HUDEP-2 (cell line): ENCODE measurements around the gene FARS2.

Experiments
- DNase-seq, 76 experiments: peaks; one replicate each; lab custom pipeline; 2025; ENCODE audit not compliant: unreplicated experiment in 76 of 76; lab: John Stamatoyannopoulos, UW

FARS2 gene

GRCh38 chr6:5492356-5492755 is 231.0 kb downstream of the FARS2 start:
- DNase-seq: no peak

GRCh38 chr6:5493806-5494205 is 232.5 kb downstream of the FARS2 start:
- DNase-seq: no peak

- no peak for DNase-seq
Observed at GRCh38 chr6:5497896-5498578, 236.7 kb downstream of the FARS2 start.

GRCh38 chr6:5498579-5498899 is 237.2 kb downstream of the FARS2 start:
- no peak for DNase-seq

- DNase-seq: no peak
Observed at GRCh38 chr6:5499644-5500306, 238.5 kb downstream of the FARS2 start.

- no peak for DNase-seq
Observed at GRCh38 chr6:5501837-5502236, 240.5 kb downstream of the FARS2 start.

GRCh38 chr6:5504078-5504477 is 242.8 kb downstream of the FARS2 start:
- DNase-seq: no peak

- DNase-seq: no peak
Observed at GRCh38 chr6:5506149-5506548, 244.8 kb downstream of the FARS2 start.

- DNase-seq: no peak
Observed at GRCh38 chr6:5506597-5506996, 245.3 kb downstream of the FARS2 start.

GRCh38 chr6:5507131-5507681 is 245.9 kb downstream of the FARS2 start:
- no peak for DNase-seq

- DNase-seq: no peak
Observed at GRCh38 chr6:5509106-5509505, 247.8 kb downstream of the FARS2 start.

GRCh38 chr6:5510331-5511133 is 249.2 kb downstream of the FARS2 start:
- no peak for DNase-seq

- peak in 9 of 76 experiments; percentile 10 to 51 (median 19) for DNase-seq
Observed at GRCh38 chr6:5511954-5512353, 250.6 kb downstream of the FARS2 start.

GRCh38 chr6:5512422-5512821 is 251.1 kb downstream of the FARS2 start:
- no peak for DNase-seq

GRCh38 chr6:5513408-5513807 is 252.1 kb downstream of the FARS2 start:
- peak in 6 of 76 experiments; percentile 10 to 34 (median 26) for DNase-seq

- no peak for DNase-seq
Observed at GRCh38 chr6:5514353-5514752, 253.0 kb downstream of the FARS2 start.

- DNase-seq: no peak
Observed at GRCh38 chr6:5515200-5515599, 253.9 kb downstream of the FARS2 start.

GRCh38 chr6:5516036-5516435 is 254.7 kb downstream of the FARS2 start:
- no peak for DNase-seq

GRCh38 chr6:5517796-5518195 is 256.5 kb downstream of the FARS2 start:
- no peak for DNase-seq

GRCh38 chr6:5518936-5519491 is 257.7 kb downstream of the FARS2 start:
- no peak for DNase-seq

GRCh38 chr6:5520796-5521195 is 259.5 kb downstream of the FARS2 start:
- DNase-seq: no peak
